Measurements from ENCODE around the gene USP3. TPM values are rescaled to one million over a fixed set of nuclear protein-coding genes. Genes with fewer than 3 reads are reported as not detected.

The USP3 gene
- total and polyA plus RNA-seq, 2 donors (not counting 1 experiment from before 2014, with no cell fraction given) = 43.4 to 152 TPM

DNA sequence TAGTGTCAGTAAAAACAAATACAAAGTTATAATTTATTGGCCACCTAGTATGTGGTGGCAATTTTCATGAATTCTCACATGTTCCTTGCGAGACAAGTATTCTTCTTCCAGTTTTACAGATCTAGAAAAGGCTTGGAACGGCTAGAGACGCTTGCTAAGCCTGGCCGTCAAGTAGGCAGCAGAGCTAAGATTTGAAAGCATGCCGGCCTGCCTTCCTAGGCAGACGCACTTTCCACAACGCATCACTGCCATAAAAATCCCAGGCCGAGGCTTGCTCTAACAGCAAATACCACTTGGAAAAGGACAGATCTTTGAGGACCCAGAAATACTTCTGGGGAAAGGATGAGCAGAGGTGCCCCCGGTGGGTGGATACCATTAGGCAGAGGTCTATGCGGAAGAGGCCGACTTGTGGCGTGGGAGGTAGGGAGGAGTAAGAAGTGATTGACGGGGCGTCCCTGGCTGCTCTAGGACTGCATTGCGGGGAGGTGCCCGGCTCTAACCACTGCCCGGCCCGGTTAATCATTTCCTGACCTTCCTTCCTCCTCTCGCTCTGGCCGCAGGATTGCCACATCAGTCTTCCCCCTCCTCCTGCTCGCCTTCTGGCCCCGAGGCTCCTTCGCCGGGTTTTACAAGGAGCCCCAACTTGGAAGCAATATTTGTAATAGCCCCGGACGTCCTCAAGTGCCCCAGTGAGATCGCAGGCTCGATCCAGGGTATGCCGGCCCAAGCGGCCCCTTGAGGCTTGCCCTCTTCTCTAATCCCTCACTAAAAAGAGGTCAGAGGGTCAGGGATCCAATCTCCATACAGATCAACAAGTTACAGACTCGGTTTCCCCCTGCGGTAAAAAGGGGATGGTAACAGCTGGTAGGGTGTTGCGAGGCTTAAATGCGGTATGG lies 1.3 kb upstream of the USP3 start:
- H3K27ac Mint-ChIP-seq = peak overlapping the region; percentile 100

More for the DNA sequence above, 1.3 kb upstream of the USP3 start:
- Histone ChIP-seq H3K79me2 (ENCODE audit: control insufficient read depth, insufficient read depth, low read length) (peaks cover 30% of the 10 kb centered on the region), H3K9me3 (ENCODE audit: control extremely low read depth in 1 of 3, control insufficient read depth in 2 of 3, insufficient read depth in 1 of 3, low read length in 2 of 3) (peaks cover 0 to 7% (median 2%) of the 10 kb centered on the region in 3 donors), H3K4me1 (ENCODE audit: control insufficient read depth in 2 of 2, insufficient read depth in 2 of 2, low read length in 2 of 2) (peaks cover 77 to 78% of the 10 kb centered on the region in 2 donors), H4K20me1 (ENCODE audit: control insufficient read depth, insufficient read depth, low read length, poor library complexity, severe bottlenecking) (peaks cover 14% of the 10 kb centered on the region), H3K9ac (ENCODE audit: low read length) (peak overlapping the region; percentile 95), H2AFZ (ENCODE audit: insufficient read depth, low read depth, low read length, poor library complexity, severe bottlenecking) (peak overlapping the region; percentile 55), H3K4me2 (replicated peaks; ENCODE audit: low read depth, low read length, poor library complexity, severe bottlenecking) (peak overlapping the region; percentile 94), H3K27ac (ENCODE audit: low read length in 2 of 2) (peak overlapping the region; percentile 99), H3K27me3 (replicated peaks in 1 of 4; ENCODE audit: control extremely low read depth in 1 of 4, control insufficient read depth in 3 of 4, insufficient read depth in 4 of 4, low read length in 3 of 4) (no peaks in the 10 kb centered on the region), H3K4me3 (ENCODE audit: control extremely low read depth in 1 of 5, extremely low read depth in 1 of 5, insufficient read depth in 1 of 5, low read depth in 2 of 5, low read length in 4 of 5) (peak overlapping the region; percentile 71 to 88 (median 78)), H3K36me3 (replicated peaks in 1 of 2; ENCODE audit: control extremely low read depth in 1 of 2, control insufficient read depth in 1 of 2, extremely low read depth in 1 of 2, insufficient read depth in 2 of 2, low read length in 1 of 2) (no peaks in the 10 kb centered on the region)
- no peaks in the 10 kb centered on the region for H3K27me3 Mint-ChIP-seq
- DNase-seq (peak; percentile 89), ATAC-seq (ENCODE audit: low read depth) (peak; percentile 40)
- no peaks in the 10 kb centered on the region for H3K9me3 Mint-ChIP-seq (ENCODE audit: insufficient read depth)
- H3K4me3 Mint-ChIP-seq = peak overlapping the region; percentile 95
- intact Hi-C loops (cut with micrococcal nuclease) = loop anchor here (1.0 to 5.0 kb wide), 3 partner anchors 16 to 589 kb away; partner anchors contain the start of gene CIAO2A
- 18% methylated on average over 29 of the region's 34 CpGs for WGBS (ENCODE audit: insufficient coverage)
- H3K4me1 Mint-ChIP-seq = peaks cover 73% of the 10 kb centered on the region
- ChIA-PET POLR2A (interaction anchor here (0.8 to 6.4 kb wide), 8 partner anchors 10 to 97 kb away, joined by 3 to 172 read pairs (median 18); no protein-coding TSS in a partner anchor), CTCF (interaction anchor here (1.1 to 8.8 kb wide), 10 partner anchors 7 to 96 kb away, joined by 3 to 148 read pairs (median 38); no protein-coding TSS in a partner anchor)
- TF ChIP-seq EZH2 (IDR thresholded peaks at IDR 0.05; ENCODE audit: borderline replicate concordance, insufficient read depth, low read depth, low read length, poor library complexity, severe bottlenecking) = no peak
- TF ChIP-seq, protein P1, sequence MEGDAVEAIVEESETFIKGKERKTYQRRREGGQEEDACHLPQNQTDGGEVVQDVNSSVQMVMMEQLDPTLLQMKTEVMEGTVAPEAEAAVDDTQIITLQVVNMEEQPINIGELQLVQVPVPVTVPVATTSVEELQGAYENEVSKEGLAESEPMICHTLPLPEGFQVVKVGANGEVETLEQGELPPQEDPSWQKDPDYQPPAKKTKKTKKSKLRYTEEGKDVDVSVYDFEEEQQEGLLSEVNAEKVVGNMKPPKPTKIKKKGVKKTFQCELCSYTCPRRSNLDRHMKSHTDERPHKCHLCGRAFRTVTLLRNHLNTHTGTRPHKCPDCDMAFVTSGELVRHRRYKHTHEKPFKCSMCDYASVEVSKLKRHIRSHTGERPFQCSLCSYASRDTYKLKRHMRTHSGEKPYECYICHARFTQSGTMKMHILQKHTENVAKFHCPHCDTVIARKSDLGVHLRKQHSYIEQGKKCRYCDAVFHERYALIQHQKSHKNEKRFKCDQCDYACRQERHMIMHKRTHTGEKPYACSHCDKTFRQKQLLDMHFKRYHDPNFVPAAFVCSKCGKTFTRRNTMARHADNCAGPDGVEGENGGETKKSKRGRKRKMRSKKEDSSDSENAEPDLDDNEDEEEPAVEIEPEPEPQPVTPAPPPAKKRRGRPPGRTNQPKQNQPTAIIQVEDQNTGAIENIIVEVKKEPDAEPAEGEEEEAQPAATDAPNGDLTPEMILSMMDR (IDR thresholded peaks at IDR 0.05) = no peak

All from B cell (primary cell).